ENCODE results near the gene ADIPOQ. TPM values are rescaled to one million over a fixed set of nuclear protein-coding genes. Genes with fewer than 3 reads are reported as not detected.
A peak's percentile ranks its signal among the peaks of the same experiment; 100 is the strongest.

ADIPOQ gene
- total and polyA plus RNA-seq, 2 of the 4 experiments (the other 2 are of a cell fraction) = not detected

- peak; percentile 77 for DNase-seq
- no peak overlapping the region for H2BK5ac ChIP-seq (ENCODE audit: low read depth, low read length, poor library complexity, severe bottlenecking)
- ChIA-PET CTCF (no interaction called here), POLR2A (ENCODE audit: unreplicated experiment) (no interaction called here)
- H3K9ac ChIP-seq (ENCODE audit: low read depth, low read length) = no peak overlapping the region
- no peak overlapping the region for H3K56ac ChIP-seq (ENCODE audit: extremely low read depth, insufficient read depth, low read length)
- intact Hi-C loops (cut with micrococcal nuclease) (no loop called here), in situ Hi-C loops (cut with MboI; ENCODE audit: low sequenced_read_pairs) (no loop called here), dilution Hi-C loops (cut with HindIII; ENCODE audit: low sequenced_read_pairs, unreplicated experiment) (no loop called here)
- peak; percentile 37; the same call in 1 of the 2 replicates for ATAC-seq (ENCODE audit: low read depth)
- H4K91ac ChIP-seq (ENCODE audit: insufficient read depth, low read depth, low read length) = no peak overlapping the region
- H2BK120ac ChIP-seq (ENCODE audit: low read depth, low read length) = no peak overlapping the region
- no peak overlapping the region for H2AK9ac ChIP-seq (replicated peaks; ENCODE audit: low read depth, low read length, poor library complexity)
- no peaks in the 10 kb centered on the region for H3K36me3 ChIP-seq (ENCODE audit: control insufficient read depth, insufficient read depth, low read length)
- H3K4me2 ChIP-seq (ENCODE audit: low read depth, low read length) = no peak overlapping the region
- no peaks in the 10 kb centered on the region for H3K9me1 ChIP-seq (ENCODE audit: insufficient read depth, low read length)
- H3K79me1 ChIP-seq (ENCODE audit: low read depth in 1 of 2, low read length in 2 of 2) = no peaks in the 10 kb centered on the region
- peaks cover 6% of the 10 kb centered on the region for H3K27me3 ChIP-seq (ENCODE audit: control insufficient read depth, insufficient read depth, low read length)
- no peak overlapping the region for H2BK15ac ChIP-seq (ENCODE audit: low read depth, low read length)
- no peak overlapping the region for H4K8ac ChIP-seq (ENCODE audit: low read depth in 2 of 2, low read length in 2 of 2)
- H3K4me3 ChIP-seq (ENCODE audit: insufficient read depth, low read depth, low read length) = no peak overlapping the region
- no peak overlapping the region for H4K5ac ChIP-seq (ENCODE audit: low read depth, low read length)
- H3K4me1 ChIP-seq (ENCODE audit: control insufficient read depth, insufficient read depth, low read length) = peaks cover 2% of the 10 kb centered on the region
- no peak overlapping the region for H3K27ac ChIP-seq (ENCODE audit: insufficient read depth, low read length)
- no peak overlapping the region for H3K4ac ChIP-seq (ENCODE audit: low read depth, low read length)
- no peak overlapping the region for H2BK20ac ChIP-seq (ENCODE audit: low read depth, low read length)
- no peaks in the 10 kb centered on the region for H3K9me3 ChIP-seq (ENCODE audit: control insufficient read depth, insufficient read depth, low read length)
- no peak overlapping the region for H3K18ac ChIP-seq (ENCODE audit: low read depth, low read length)
- H3K14ac ChIP-seq (replicated peaks; ENCODE audit: low read depth, low read length) = no peak overlapping the region
- no TSS peak for BruUV-seq (replicated peaks)
- H3K23ac ChIP-seq (ENCODE audit: low read depth, low read length) = no peak overlapping the region
- no peak overlapping the region for H2AK5ac ChIP-seq (ENCODE audit: low read depth, low read length)
- no peak overlapping the region for H2AFZ ChIP-seq (replicated peaks; ENCODE audit: low read length, poor library complexity)
- no peak for TF ChIP-seq FOS (IDR thresholded peaks at IDR 0.05; ENCODE audit: low read depth, low read length)
- TF ChIP-seq SMC3 (IDR thresholded peaks at IDR 0.05; ENCODE audit: low read depth, low read length) = no peak
- no peak for TF ChIP-seq RFX5 (IDR thresholded peaks at IDR 0.05; ENCODE audit: low read depth, low read length)
- no peak for TF ChIP-seq NFE2L2 (IDR thresholded peaks at IDR 0.05; ENCODE audit: low read depth, low read length)
- no peak for TF ChIP-seq MXI1 (IDR thresholded peaks at IDR 0.05; ENCODE audit: borderline replicate concordance, low read depth, low read length)
- TF ChIP-seq USF2 (IDR thresholded peaks at IDR 0.05; ENCODE audit: low read depth, low read length) = no peak
- TF ChIP-seq ELK1 (IDR thresholded peaks at IDR 0.05; ENCODE audit: borderline replicate concordance, low read depth, low read length) = no peak
- no peak for TF ChIP-seq RAD21 (IDR thresholded peaks at IDR 0.05; ENCODE audit: low read length)
- no peak for TF ChIP-seq MAZ (IDR thresholded peaks at IDR 0.05; ENCODE audit: borderline replicate concordance, low read depth, low read length)
- no peak for TF ChIP-seq POLR2A (IDR thresholded peaks at IDR 0.05; ENCODE audit: low read depth, low read length)
- no peak for TF ChIP-seq RCOR1 (IDR thresholded peaks at IDR 0.05; ENCODE audit: insufficient replicate concordance, low read length)
- no peak for TF ChIP-seq CHD1 (IDR thresholded peaks at IDR 0.05; ENCODE audit: low read depth, low read length)
- no peak for TF ChIP-seq BHLHE40 (IDR thresholded peaks at IDR 0.05; ENCODE audit: low read depth, low read length)
- no peak for TF ChIP-seq CTCF (conservative IDR thresholded peaks at IDR 0.05; ENCODE audit: low read depth, low read length)
- no peak for TF ChIP-seq CEBPB (IDR thresholded peaks at IDR 0.05; ENCODE audit: low read depth, low read length)
- TF ChIP-seq MAFK (IDR thresholded peaks at IDR 0.05; ENCODE audit: low read depth, low read length) = no peak
- no CpG with 5 or more reads among the region's 6 CpGs for WGBS, 2 experiments (ENCODE audit: extremely low coverage in 2 of 2, insufficient read length in 1 of 2)
- H4K20me1 ChIP-seq (ENCODE audit: insufficient read depth, low read length) = no peaks in the 10 kb centered on the region
Measured at GRCh38 chr3:186882881-186883685, 40.6 kb downstream of the ADIPOQ start.
